Erythroblast (primary cell): Measurements from ENCODE around the gene OMP.

Source experiments
- GATA1 ChIP-seq: IDR thresholded peaks from 2 replicates; pipeline ENCODE4 v1.6.1; 2011; ENCODE audit warnings: low read depth, mild to moderate bottlenecking, control low read depth, low read length, moderate library complexity
- POLR2A ChIP-seq: IDR thresholded peaks from 2 replicates; pipeline ENCODE4 v1.6.1; 2011; ENCODE audit warnings: mild to moderate bottlenecking, low read length

DNA sequence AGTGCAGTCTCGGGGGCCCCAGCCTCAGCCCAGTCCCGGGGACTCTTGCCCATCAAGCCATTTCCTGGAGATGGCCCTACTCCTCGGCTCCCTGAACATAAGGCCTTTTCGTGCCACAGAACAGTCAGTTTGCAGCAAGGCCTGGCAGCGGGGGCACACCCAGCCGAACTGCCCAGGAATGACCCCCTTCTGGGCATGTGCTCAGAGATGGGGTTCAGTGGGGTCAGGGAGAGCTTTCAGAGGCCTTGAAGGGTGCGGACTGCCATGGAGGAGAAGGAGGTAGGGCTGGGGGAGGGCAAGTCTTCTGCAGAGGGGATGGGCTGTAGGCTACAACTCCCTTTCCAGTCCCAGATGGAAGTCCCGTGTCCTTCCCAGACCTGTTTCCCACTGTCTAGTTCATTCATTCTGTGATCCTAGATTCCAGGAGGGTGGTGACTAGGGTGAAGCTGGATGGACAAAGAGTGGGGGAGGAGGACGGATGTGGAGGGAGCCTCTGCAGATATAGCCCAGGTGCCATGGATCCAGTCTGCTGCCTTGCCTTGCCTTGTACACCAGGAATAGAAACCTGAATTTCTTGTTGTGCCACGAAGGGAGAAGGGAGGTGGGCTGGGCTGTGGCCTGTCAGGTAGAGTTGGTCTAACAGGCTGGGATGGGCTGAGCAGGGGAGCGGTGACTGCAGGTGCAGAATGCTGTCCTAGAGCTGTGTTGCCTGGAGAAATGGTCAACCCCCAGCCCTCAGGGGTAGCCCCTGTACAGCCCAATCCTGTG, 14.2 kb upstream of the OMP start:
- no peak for TF ChIP-seq POLR2A
- TF ChIP-seq GATA1 = no peak
